IMR-90 (cell line): Measurements from ENCODE around the gene SMIM5. TPM values are rescaled to one million over a fixed set of nuclear protein-coding genes. Genes with fewer than 3 reads are reported as not detected.

Experiments
- ATAC-seq: fragments of 200-7000 bp; cut with Tn5 transposase; 2 replicates; pipeline ENCODE4 v1.9.1; 2020; ENCODE audit warnings: low read depth, mild to moderate bottlenecking, moderate library complexity
- BruUV-seq: library from RNA; stranded (reverse); fragments of 400-500 nt; replicated peaks from 2 replicates; lab custom pipeline; 2021; lab: Mats Ljungman, UMichigan
- CTCF ChIA-PET: fragments of 300-600 bp; formaldehyde crosslinking; extraction: SDS; loops from one replicate; lab custom pipeline; 2021; ENCODE audit warnings: antibody characterized with exemption; lab: Yijun Ruan, JAX
- POLR2A ChIA-PET: fragments of 300-600 bp; sonication (Branson Sonifier 250); formaldehyde crosslinking; loops from one replicate; lab custom pipeline; 2022; ENCODE audit warnings: antibody characterized with exemption; ENCODE audit not compliant: unreplicated experiment; lab: Charles Lee
- DNase-seq: peaks from one replicate; pipeline ENCODE4 v3.0.0; 2013
- H2AFZ ChIP-seq: replicated peaks from 2 replicates; pipeline ENCODE3; 2013; ENCODE audit warnings: low read length, mild to moderate bottlenecking; ENCODE audit not compliant: poor library complexity
- H2AK5ac ChIP-seq: 2 replicates; pipeline ENCODE4 v1.6.1; 2013; ENCODE audit warnings: low read depth, low read length, inconsistent platforms
- H2AK9ac ChIP-seq: replicated peaks from 2 replicates; pipeline ENCODE3; 2013; ENCODE audit warnings: mild to moderate bottlenecking, low read depth, low read length, moderate library complexity; ENCODE audit not compliant: poor library complexity
- H2BK120ac ChIP-seq: 2 replicates; pipeline ENCODE4 v1.6.1; 2013; ENCODE audit warnings: low read depth, low read length, inconsistent platforms
- H2BK15ac ChIP-seq: 3 replicates; pipeline ENCODE4 v1.6.1; 2013; ENCODE audit warnings: low read depth, low read length, inconsistent platforms
- H2BK20ac ChIP-seq: 2 replicates; pipeline ENCODE4 v1.6.1; 2013; ENCODE audit warnings: low read depth, mild to moderate bottlenecking, inconsistent platforms, low read length, moderate library complexity
- H2BK5ac ChIP-seq: 2 replicates; pipeline ENCODE4 v1.6.1; 2013; ENCODE audit warnings: mild to moderate bottlenecking, low read depth, low read length, inconsistent platforms; ENCODE audit not compliant: poor library complexity, severe bottlenecking
- H3K14ac ChIP-seq: replicated peaks from 2 replicates; pipeline ENCODE4 v1.6.1; 2013; ENCODE audit warnings: low read depth, low read length, inconsistent platforms
- H3K18ac ChIP-seq: 2 replicates; pipeline ENCODE4 v1.6.1; 2013; ENCODE audit warnings: low read depth, low read length, control low read depth
- H3K23ac ChIP-seq: 2 replicates; pipeline ENCODE4 v1.6.1; 2013; ENCODE audit warnings: low read depth, low read length, inconsistent platforms
- H3K27ac ChIP-seq: 2 replicates; pipeline ENCODE4 v1.5.1; 2013; ENCODE audit warnings: mild to moderate bottlenecking, control low read depth, low read length; ENCODE audit not compliant: insufficient read depth
- H3K27me3 ChIP-seq: 2 replicates; pipeline ENCODE4 v1.6.1; 2013; ENCODE audit warnings: low read length; ENCODE audit not compliant: control insufficient read depth, insufficient read depth
- H3K36me3 ChIP-seq: 2 replicates; pipeline ENCODE4 v1.6.1; 2013; ENCODE audit warnings: low read length, mixed read lengths; ENCODE audit not compliant: control insufficient read depth, insufficient read depth
- H3K4ac ChIP-seq: 2 replicates; pipeline ENCODE4 v1.6.1; 2013; ENCODE audit warnings: low read depth, low read length, inconsistent platforms
- H3K4me1 ChIP-seq: 2 replicates; pipeline ENCODE4 v1.6.1; 2013; ENCODE audit warnings: low read length, mixed read lengths; ENCODE audit not compliant: control insufficient read depth, insufficient read depth
- H3K4me2 ChIP-seq: 2 replicates; pipeline ENCODE4 v1.6.1; 2013; ENCODE audit warnings: low read depth, mild to moderate bottlenecking, control low read depth, low read length, moderate library complexity
- H3K4me3 ChIP-seq: 2 replicates; pipeline ENCODE4 v1.5.1; 2013; ENCODE audit warnings: low read depth, mild to moderate bottlenecking, control low read depth, low read length, moderate library complexity; ENCODE audit not compliant: insufficient read depth
- H3K56ac ChIP-seq: 2 replicates; pipeline ENCODE4 v1.6.1; 2013; ENCODE audit warnings: low read length, inconsistent platforms; ENCODE audit not compliant: insufficient read depth; ENCODE audit errors: extremely low read depth
- H3K79me1 ChIP-seq, 2 experiments: 2 replicates each; pipeline ENCODE4 v1.6.1; 2013; ENCODE audit warnings: low read length in 2 of 2, inconsistent platforms in 1 of 2, low read depth in 1 of 2
- H3K9ac ChIP-seq: 2 replicates; pipeline ENCODE4 v1.6.1; 2013; ENCODE audit warnings: low read depth, low read length, control low read depth
- H3K9me1 ChIP-seq: 2 replicates; pipeline ENCODE4 v1.6.1; 2013; ENCODE audit warnings: low read length, inconsistent platforms; ENCODE audit not compliant: insufficient read depth
- H3K9me3 ChIP-seq: 2 replicates; pipeline ENCODE4 v1.6.1; 2013; ENCODE audit warnings: low read length; ENCODE audit not compliant: control insufficient read depth, insufficient read depth
- H4K20me1 ChIP-seq: 2 replicates; pipeline ENCODE4 v1.6.1; 2013; ENCODE audit warnings: low read length, inconsistent platforms; ENCODE audit not compliant: insufficient read depth
- H4K5ac ChIP-seq: 2 replicates; pipeline ENCODE4 v1.6.1; 2013; ENCODE audit warnings: mild to moderate bottlenecking, low read depth, low read length, control low read depth
- H4K8ac ChIP-seq, 2 experiments: 2 replicates each; pipeline ENCODE4 v1.6.1; 2013; ENCODE audit warnings: low read depth in 2 of 2, low read length in 2 of 2, control low read depth in 1 of 2, inconsistent platforms in 1 of 2
- H4K91ac ChIP-seq: 2 replicates; pipeline ENCODE4 v1.6.1; 2013; ENCODE audit warnings: low read depth, low read length, inconsistent platforms; ENCODE audit not compliant: insufficient read depth
- MXI1 ChIP-seq: IDR thresholded peaks from 2 replicates; pipeline ENCODE4 v1.6.1; 2012; ENCODE audit warnings: low read depth, mild to moderate bottlenecking, low read length, moderate library complexity, borderline replicate concordance
- SMC3 ChIP-seq: fragments of 150-350 bp; IDR thresholded peaks from 2 replicates; pipeline ENCODE4 v1.6.1; 2016; ENCODE audit warnings: low read depth, mild to moderate bottlenecking, antibody characterized with exemption, low read length, moderate library complexity
- WGBS, 2 experiments: methylation state at CpG; one replicate each; pipeline versions ENCODE4 v1.1.5 to v1.1.7; 2013; ENCODE audit warnings: missing lambda C conversion rate in 2 of 2; ENCODE audit not compliant: insufficient read length in 1 of 2; ENCODE audit errors: extremely low coverage in 2 of 2; 5-methylcytosine and 5-hydroxymethylcytosine counted together
- dilution Hi-C: fragments of 300-500 bp; cut with HindIII; formaldehyde crosslinking; loops from one replicate; pipeline ENCODE4 v1.14.3; 2018; ENCODE audit warnings: low sequenced_read_pairs; ENCODE audit not compliant: unreplicated experiment
- in situ Hi-C: fragments of 300-500 bp; cut with MboI; formaldehyde crosslinking; loops from 3 replicates; pipeline ENCODE4 v1.14.3; 2019; ENCODE audit warnings: low sequenced_read_pairs, inconsistent platforms, mixed read lengths
- intact Hi-C: fragments of 100-400 bp; cut with micrococcal nuclease; formaldehyde crosslinking; loops from 2 replicates; pipeline ENCODE4 v1.10.0; 2022
- polyA plus RNA-seq, 3 experiments: library from polyadenylated mRNA; depleted of rRNA; stranded (reverse); fragments of >200 nt; gene quantifications; 2 replicates each; pipeline ENCODE4 v1.2.3, GENCODE V29; 2012; ENCODE audit warnings: low replicate concordance in 1 of 3
- total RNA-seq: library from RNA; depleted of rRNA; stranded (reverse); fragments of >200 nt; gene quantifications from 2 replicates; pipeline ENCODE4 v1.2.3, GENCODE V29; 2012

SMIM5 gene
- total and polyA plus RNA-seq, 2 of the 4 experiments (the other 2 are of a cell fraction), result not detected

- no peaks in the 10 kb centered on the region for H3K27me3 ChIP-seq
- H2BK120ac ChIP-seq, result no peak overlapping the region
- H3K4me2 ChIP-seq, result no peak overlapping the region
- ATAC-seq (no peak), DNase-seq (no peak)
- no peak overlapping the region for H3K56ac ChIP-seq
- no peak overlapping the region for H3K4me3 ChIP-seq
- H3K14ac ChIP-seq, result no peak overlapping the region
- peaks cover 31 to 56% of the 10 kb centered on the region in 2 experiments for H3K79me1 ChIP-seq
- 100% methylated on average over 3 of the region's 5 CpGs; no CpG with 5 or more reads in 1 of the 2 experiments for WGBS, 2 experiments
- no peak overlapping the region for H2AK5ac ChIP-seq
- peaks cover 17% of the 10 kb centered on the region; the same call in 1 of the 2 replicates for H4K20me1 ChIP-seq
- H2AFZ ChIP-seq, result no peak overlapping the region
- ChIA-PET CTCF (interaction anchor here (1.6 kb wide), 1 partner anchor 76 kb away, joined by 7 read pairs; no protein-coding TSS in a partner anchor), POLR2A (no interaction called here)
- no peak overlapping the region for H2BK5ac ChIP-seq
- no peak overlapping the region for H3K9ac ChIP-seq
- peaks cover 28% of the 10 kb centered on the region for H3K36me3 ChIP-seq
- H4K5ac ChIP-seq, result no peak overlapping the region
- in situ Hi-C loops, result loop anchor here (5.0 kb wide), 1 partner anchor 75 kb away; no protein-coding TSS in a partner anchor
- H3K23ac ChIP-seq, result no peak overlapping the region
- H2AK9ac ChIP-seq, result no peak overlapping the region
- no peak overlapping the region for H3K27ac ChIP-seq
- no peaks in the 10 kb centered on the region for H3K4me1 ChIP-seq
- BruUV-seq, result no TSS peak
- dilution Hi-C loops, result no loop called here
- no peak overlapping the region for H3K18ac ChIP-seq
- TF ChIP-seq SMC3, result no peak
- TF ChIP-seq MXI1, result no peak
- H3K9me3 ChIP-seq, result no peaks in the 10 kb centered on the region
- no peak overlapping the region for H3K4ac ChIP-seq
- no peaks in the 10 kb centered on the region for H3K9me1 ChIP-seq
- no peak overlapping the region for H2BK15ac ChIP-seq
- H4K8ac ChIP-seq, result no peak overlapping the region
- intact Hi-C loops, result no loop called here
- no peak overlapping the region for H4K91ac ChIP-seq
- H2BK20ac ChIP-seq, result no peak overlapping the region
Measured at GRCh38 chr17:75672011-75672410, 38.8 kb downstream of the SMIM5 start.
